GM12892 (cell line): ENCODE data around the gene ELMO3.

Source experiments
- POLR2A ChIP-seq: IDR thresholded peaks from 2 replicates; pipeline ENCODE4 v1.6.1; 2011; ENCODE audit warnings: low read depth, low read length, control low read depth
- POLR2AphosphoS5 ChIP-seq: IDR thresholded peaks from 2 replicates; pipeline ENCODE4 v1.6.1; 2011; ENCODE audit warnings: low read depth, low read length, control low read depth

- TF ChIP-seq POLR2AphosphoS5 = no peak
- TF ChIP-seq POLR2A = no peak
Observed at GRCh38 chr16:67155295-67156142, 43.4 kb upstream of the ELMO3 start.
